ENCODE results near the gene CLDN5. TPM values are rescaled to one million over a fixed set of nuclear protein-coding genes. Genes with fewer than 3 reads are reported as not detected.

CLDN5 gene
- 9.4 TPM for total RNA-seq

- peak in 1 of 3 donors; percentile 28 for DNase-seq (ENCODE audit: low read depth in 2 of 3, low spot score in 2 of 3)
Measured at GRCh38 chr22:19524170-19525115, at the start of gene CLDN5. Gene CLDN5, minus strand, starts transcription at chr22:19524410. Its CDS starts 155 bp downstream, at chr22:19524255.

- no peak for DNase-seq (ENCODE audit: low read depth in 2 of 3, low spot score in 2 of 3)
Measured at GRCh38 chr22:19571995-19572394, 47.8 kb upstream of the CLDN5 start.

- DNase-seq (ENCODE audit: low read depth in 2 of 3, low spot score in 2 of 3), result no peak
Measured at GRCh38 chr22:19571207-19571795, 47.1 kb upstream of the CLDN5 start.

- DNase-seq (ENCODE audit: low read depth in 2 of 3, low spot score in 2 of 3), result no peak
Measured at GRCh38 chr22:19569976-19570375, 45.8 kb upstream of the CLDN5 start.

- DNase-seq (ENCODE audit: low read depth in 2 of 3, low spot score in 2 of 3), result no peak
Measured at GRCh38 chr22:19569276-19569640, 45.0 kb upstream of the CLDN5 start.

GRCh38 chr22:19568337-19569275 is 44.4 kb upstream of the CLDN5 start:
- DNase-seq (ENCODE audit: low read depth in 2 of 3, low spot score in 2 of 3), result no peak

- no peak for DNase-seq (ENCODE audit: low read depth in 2 of 3, low spot score in 2 of 3)
Measured at GRCh38 chr22:19567157-19568009, 43.2 kb upstream of the CLDN5 start.

- no peak for DNase-seq (ENCODE audit: low read depth in 2 of 3, low spot score in 2 of 3)
Measured at GRCh38 chr22:19566279-19567156, 42.3 kb upstream of the CLDN5 start.

- no peak for DNase-seq (ENCODE audit: low read depth in 2 of 3, low spot score in 2 of 3)
Measured at GRCh38 chr22:19565382-19566278, 41.4 kb upstream of the CLDN5 start.

- DNase-seq (ENCODE audit: low read depth in 2 of 3, low spot score in 2 of 3), result no peak
Measured at GRCh38 chr22:19559956-19560355, 35.7 kb upstream of the CLDN5 start.

GRCh38 chr22:19559324-19559811 is 35.2 kb upstream of the CLDN5 start:
- DNase-seq (ENCODE audit: low read depth in 2 of 3, low spot score in 2 of 3), result no peak

GRCh38 chr22:19556963-19557545 is 32.8 kb upstream of the CLDN5 start:
- DNase-seq (ENCODE audit: low read depth in 2 of 3, low spot score in 2 of 3), result no peak

- no peak for DNase-seq (ENCODE audit: low read depth in 2 of 3, low spot score in 2 of 3)
Measured at GRCh38 chr22:19555651-19556050, 31.4 kb upstream of the CLDN5 start.

GRCh38 chr22:19554834-19555404 is 30.7 kb upstream of the CLDN5 start:
- no peak for DNase-seq (ENCODE audit: low read depth in 2 of 3, low spot score in 2 of 3)

- no peak for DNase-seq (ENCODE audit: low read depth in 2 of 3, low spot score in 2 of 3)
Measured at GRCh38 chr22:19553201-19553600, 29.0 kb upstream of the CLDN5 start.

- no peak for DNase-seq (ENCODE audit: low read depth in 2 of 3, low spot score in 2 of 3)
Measured at GRCh38 chr22:19550382-19550781, 26.2 kb upstream of the CLDN5 start.

GRCh38 chr22:19549428-19549827 is 25.2 kb upstream of the CLDN5 start:
- no peak for DNase-seq (ENCODE audit: low read depth in 2 of 3, low spot score in 2 of 3)

All from hematopoietic multipotent progenitor cell (in vitro differentiated cells).